ENCODE measurements around the gene CEBPZOS.

Gene CEBPZOS

GRCh38 chr2:37244017-37244416 lies 47.7 kb downstream of the CEBPZOS start:
- DNase-seq: no peak

- no peak for DNase-seq
Measured at GRCh38 chr2:37244755-37245154, 48.5 kb downstream of the CEBPZOS start.

- no peak for DNase-seq
Measured at GRCh38 chr2:37246205-37246604, 49.9 kb downstream of the CEBPZOS start.

DNA sequence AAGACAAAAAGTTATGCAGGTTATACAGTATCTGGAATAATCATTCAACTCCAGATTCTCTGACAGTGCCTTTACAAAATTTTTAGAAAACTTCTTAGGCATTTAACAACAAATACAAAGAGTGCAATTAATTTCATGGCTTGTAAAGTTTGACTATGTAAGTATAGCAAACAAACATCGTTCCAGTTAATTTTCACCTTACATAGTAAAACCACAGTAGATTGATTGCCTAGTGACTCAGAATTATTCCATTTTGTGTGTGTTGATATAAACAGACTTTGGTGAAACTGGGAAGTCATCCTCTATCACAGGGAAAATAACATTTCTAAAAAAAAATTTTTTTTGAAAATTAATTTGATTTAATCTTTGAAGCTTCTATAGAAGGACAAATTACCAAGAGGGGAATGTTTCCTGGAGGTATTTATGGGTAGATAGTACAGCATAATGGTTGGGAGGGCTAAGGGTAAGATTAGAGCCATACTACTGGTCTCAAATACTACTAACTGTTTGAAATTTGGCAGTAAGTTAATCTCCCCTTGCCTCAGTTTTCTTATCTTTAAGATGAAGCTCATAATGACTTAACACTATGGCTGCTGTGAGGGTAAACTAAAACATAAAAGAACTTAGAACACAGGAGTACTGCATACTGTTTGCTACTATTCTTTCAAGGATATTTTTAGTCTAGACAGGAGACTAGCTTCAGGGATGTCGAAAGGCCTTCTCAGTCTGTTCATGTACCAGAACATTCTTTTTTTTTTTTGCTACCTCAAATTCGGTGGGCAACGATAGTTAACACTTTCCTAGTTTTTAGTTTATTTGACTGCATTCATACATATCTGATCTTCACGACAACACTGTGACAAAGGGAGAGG lies 54.8 kb downstream of the CEBPZOS start:
- DNase-seq: no peak
